ENCODE data around the gene PCP4. TPM values are rescaled to one million over a fixed set of nuclear protein-coding genes. Genes with fewer than 3 reads are reported as not detected.

PCP4 gene
- polyA plus RNA-seq, 3 donors = 11.3 to 13.7 (median 12.6) TPM

GRCh38 chr21:39900911-39901310 is 33.7 kb downstream of the PCP4 start:
- DNase-seq (ENCODE audit: extremely low read depth in 1 of 11, low read depth in 9 of 11, low spot score in 4 of 11) = peak in 5 of 11 donors; percentile 12 to 32 (median 24)

DNA sequence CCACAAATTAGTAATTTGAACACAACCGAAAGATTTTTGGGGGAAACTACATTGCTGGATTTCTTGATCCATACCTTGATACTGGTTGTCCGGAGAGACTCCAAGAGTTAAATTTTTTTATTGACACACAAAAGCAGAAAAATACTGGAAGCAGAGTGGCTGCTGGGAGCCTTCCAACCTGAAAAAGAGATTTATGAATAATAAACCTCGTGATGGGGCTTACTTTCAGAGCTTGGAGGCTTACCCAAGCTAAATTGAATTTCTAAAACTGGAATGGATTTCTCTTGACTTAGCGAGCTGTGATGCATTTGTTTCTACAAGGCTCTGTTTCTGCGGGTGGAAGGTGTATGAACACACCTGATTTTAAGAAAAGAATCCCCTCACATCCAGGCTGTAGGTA is 35.7 kb downstream of the PCP4 start:
- no peak for DNase-seq (ENCODE audit: extremely low read depth in 1 of 11, low read depth in 9 of 11, low spot score in 4 of 11)

- DNase-seq (ENCODE audit: extremely low read depth in 1 of 11, low read depth in 9 of 11, low spot score in 4 of 11) = no peak
These were observed 37.2 kb downstream of the PCP4 start for GRCh38 chr21:39904457-39904856.

DNA sequence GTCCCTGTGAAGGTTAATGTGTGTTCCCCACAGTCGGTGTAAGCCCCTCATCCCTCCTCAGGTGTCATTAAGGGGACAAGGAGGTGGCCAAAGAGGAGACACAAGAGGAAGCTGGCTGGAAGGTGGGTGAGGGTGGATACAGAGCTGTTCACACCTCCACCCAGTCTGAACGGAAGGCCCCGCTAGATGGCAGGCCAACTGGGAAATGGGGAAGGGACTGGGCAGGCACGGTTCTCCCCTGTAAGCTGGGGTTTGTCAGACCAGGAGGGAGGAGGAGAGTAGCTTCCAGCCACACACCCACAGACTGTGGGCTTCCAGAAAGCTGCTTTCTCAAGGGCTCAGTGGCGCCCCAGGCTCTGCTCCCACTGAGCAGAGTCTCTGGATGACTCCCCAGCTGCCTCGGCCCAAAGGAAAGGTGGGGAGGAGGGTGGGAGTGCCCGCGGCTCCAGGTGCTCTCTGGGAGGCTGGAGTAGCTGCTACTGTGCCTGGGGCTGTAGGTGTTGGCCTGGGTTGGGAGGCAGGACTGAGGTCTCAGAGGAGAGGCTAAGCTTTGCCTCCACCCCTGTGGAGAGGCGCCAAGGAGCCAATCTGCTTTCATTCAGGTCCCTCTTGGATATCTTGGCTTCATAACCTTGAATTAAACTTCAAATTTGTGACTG is 41.2 kb downstream of the PCP4 start:
- no peak for DNase-seq (ENCODE audit: extremely low read depth in 1 of 11, low read depth in 9 of 11, low spot score in 4 of 11)

DNA sequence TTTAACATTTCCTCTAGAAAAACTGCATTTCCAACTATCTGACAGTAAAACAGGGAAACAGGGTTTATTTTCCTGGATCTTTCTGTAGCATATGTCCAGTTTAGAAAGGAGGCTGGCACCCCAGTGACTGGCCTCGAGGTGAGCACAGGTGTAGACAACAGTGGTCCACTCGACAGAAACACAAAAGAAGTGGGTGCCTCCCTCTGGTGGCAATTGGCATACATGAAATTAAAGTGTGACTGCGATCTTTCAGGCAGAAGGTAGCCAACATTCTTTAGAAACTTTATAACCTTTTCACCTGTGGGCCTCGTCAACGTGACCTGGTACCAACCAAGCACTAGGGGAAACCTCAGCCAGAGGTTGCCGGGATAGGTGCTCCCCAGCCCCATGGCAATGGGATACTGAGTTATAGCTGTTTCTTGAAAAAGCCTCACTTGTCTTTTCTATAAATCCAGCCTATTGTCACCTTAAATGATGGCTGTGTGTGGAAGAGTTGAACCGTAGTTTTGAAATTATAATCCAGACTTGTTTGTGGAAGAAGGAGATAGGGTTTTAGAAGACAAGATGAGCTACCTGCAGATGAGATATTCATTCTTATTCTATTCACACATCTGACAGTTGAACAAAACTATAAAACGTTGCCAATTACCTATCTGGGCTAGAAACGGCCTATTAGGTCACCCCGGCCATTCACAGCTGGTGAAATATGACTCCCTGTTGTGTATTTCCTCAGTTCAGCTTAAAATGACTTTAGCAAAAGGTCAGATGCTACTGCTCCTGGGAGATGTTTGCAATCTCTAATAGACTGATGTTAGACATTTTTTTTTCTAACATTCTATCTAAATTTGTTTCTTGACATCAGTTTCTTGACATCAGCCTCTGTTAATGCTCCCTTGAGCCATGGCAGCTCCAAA is 44.3 kb downstream of the PCP4 start:
- DNase-seq (ENCODE audit: extremely low read depth in 1 of 11, low read depth in 9 of 11, low spot score in 4 of 11) = peak in 2 of 11 donors; percentile 11 to 13

- DNase-seq (ENCODE audit: extremely low read depth in 1 of 11, low read depth in 9 of 11, low spot score in 4 of 11) = no peak
These were observed 46.6 kb downstream of the PCP4 start for GRCh38 chr21:39913706-39914305.

- no peak for DNase-seq (ENCODE audit: extremely low read depth in 1 of 11, low read depth in 9 of 11, low spot score in 4 of 11)
These were observed 48.6 kb downstream of the PCP4 start for GRCh38 chr21:39915881-39916280.

DNA sequence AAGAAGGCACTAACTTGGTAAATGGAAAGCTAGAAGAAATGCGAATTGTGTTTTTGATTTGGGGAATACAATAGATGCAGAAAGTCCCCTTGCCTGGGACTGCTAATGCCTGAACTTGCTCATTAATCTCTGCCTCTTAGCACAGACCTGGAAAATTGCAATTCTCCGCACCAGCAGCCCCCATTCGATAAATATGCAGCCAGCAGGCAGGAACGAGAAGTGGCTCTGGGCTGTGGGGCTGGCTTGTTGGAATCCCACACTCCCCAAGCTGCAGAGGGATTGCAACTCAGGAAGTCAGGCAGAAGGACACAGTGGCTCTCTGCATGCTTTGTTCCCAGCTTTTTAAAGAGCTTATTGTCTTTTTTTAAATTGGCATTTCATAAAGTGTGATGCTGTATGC is 51.3 kb downstream of the PCP4 start:
- DNase-seq (ENCODE audit: extremely low read depth in 1 of 11, low read depth in 9 of 11, low spot score in 4 of 11) = no peak

DNA sequence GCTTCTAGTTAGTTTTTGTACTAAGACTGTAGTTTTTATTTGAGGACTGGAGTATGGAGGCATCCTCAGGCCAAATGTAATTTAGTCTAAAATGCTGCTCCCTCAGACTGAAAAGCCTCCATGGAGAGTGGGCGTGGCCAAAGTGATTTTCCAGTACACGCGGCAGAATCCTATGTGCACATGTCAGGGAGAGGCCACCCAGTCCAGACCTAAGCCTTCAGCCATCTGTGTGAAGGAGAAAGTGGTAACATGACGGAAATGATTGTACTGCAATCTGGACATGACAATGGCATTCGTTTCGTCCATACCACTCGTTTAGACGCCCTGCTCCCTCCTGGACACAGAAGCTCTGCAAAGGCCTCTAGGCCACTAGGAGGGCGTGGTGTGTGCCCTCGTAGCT is 56.2 kb downstream of the PCP4 start:
- no peak for DNase-seq (ENCODE audit: extremely low read depth in 1 of 11, low read depth in 9 of 11, low spot score in 4 of 11)

DNA sequence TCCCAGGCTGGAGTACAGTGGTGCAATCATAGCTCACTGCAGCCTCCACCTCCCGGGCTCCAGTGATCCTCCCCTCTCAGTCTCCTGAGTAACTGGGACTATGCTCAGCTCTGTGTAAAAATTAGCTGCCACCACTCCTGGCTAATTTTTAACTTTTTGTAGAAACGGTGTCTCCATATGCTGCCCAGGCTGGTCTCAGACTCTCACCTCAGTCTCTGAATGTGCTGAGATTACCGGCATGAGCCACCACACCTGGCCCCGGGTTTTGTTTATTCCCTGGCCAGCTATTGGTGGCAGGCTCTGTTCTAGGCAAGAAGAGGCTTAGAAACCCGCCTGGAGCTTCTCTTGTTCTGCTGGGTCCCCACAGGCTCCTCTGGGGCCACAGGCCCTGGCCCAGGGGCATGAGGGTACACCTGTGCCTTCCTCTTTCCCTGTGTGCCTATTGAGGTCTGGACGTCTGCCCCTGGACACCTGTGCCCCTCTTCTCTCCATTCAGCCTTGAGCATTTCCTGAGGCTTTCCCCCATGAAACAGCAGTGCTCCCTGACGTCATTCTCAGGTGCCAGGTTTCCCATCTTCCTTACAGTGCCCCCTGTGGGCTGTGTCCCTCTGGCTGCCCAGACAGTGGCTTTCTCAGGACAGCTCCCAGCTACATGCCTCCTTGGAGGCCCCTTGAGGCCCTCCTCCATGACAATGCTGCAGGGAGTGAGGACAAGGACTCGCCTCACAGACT is 57.5 kb downstream of the PCP4 start:
- DNase-seq (ENCODE audit: extremely low read depth in 1 of 11, low read depth in 9 of 11, low spot score in 4 of 11) = no peak

- DNase-seq (ENCODE audit: extremely low read depth in 1 of 11, low read depth in 9 of 11, low spot score in 4 of 11) = no peak
These were observed 60.2 kb downstream of the PCP4 start for GRCh38 chr21:39927304-39927886.

- no peak for DNase-seq (ENCODE audit: extremely low read depth in 1 of 11, low read depth in 9 of 11, low spot score in 4 of 11)
These were observed 65.1 kb downstream of the PCP4 start for GRCh38 chr21:39932335-39932734.

DNA sequence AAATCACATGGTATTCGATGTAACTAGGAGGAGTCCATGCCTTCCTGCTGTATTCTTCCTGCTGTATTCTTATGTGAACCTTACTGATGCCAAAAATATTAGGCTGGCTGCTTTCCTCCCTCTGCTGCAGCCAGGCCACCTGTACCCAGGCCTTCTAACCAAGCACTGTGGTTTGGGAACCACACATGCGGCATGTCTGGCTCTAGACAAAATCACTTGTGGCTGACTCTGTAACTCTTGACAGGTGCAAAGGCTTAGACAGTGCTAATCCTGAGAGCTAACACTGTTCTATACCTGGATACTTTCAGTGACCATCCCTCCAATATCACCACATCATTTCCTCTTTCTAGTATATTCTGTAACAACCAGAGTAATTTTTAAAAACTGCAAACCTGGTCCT is 67.7 kb downstream of the PCP4 start:
- DNase-seq (ENCODE audit: extremely low read depth in 1 of 11, low read depth in 9 of 11, low spot score in 4 of 11) = no peak

DNA sequence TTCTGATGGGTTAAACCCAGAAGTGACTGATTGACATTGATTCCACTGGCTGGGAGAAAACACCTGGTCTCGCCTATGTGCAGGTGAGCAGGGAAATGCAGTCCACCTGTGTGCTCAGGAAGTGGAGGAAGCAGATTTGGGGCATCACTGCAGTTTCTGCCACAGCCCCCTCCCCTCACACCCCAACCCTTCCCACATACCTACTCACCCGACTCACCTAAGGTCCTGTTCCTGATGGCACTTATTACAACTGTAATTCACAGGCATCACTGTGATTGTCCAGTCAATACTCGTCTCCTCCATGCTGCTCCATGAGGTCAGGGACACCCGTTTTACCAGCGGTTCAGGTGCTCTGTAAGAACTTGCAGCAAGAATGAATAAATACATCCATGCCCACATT is 68.5 kb downstream of the PCP4 start:
- DNase-seq (ENCODE audit: extremely low read depth in 1 of 11, low read depth in 9 of 11, low spot score in 4 of 11) = no peak

GRCh38 chr21:39938086-39938625 is 70.9 kb downstream of the PCP4 start:
- DNase-seq (ENCODE audit: extremely low read depth in 1 of 11, low read depth in 9 of 11, low spot score in 4 of 11) = peak in 1 of 11 donors; percentile 9

- DNase-seq (ENCODE audit: extremely low read depth in 1 of 11, low read depth in 9 of 11, low spot score in 4 of 11) = no peak
These were observed 79.0 kb downstream of the PCP4 start for GRCh38 chr21:39946199-39946598.

DNA sequence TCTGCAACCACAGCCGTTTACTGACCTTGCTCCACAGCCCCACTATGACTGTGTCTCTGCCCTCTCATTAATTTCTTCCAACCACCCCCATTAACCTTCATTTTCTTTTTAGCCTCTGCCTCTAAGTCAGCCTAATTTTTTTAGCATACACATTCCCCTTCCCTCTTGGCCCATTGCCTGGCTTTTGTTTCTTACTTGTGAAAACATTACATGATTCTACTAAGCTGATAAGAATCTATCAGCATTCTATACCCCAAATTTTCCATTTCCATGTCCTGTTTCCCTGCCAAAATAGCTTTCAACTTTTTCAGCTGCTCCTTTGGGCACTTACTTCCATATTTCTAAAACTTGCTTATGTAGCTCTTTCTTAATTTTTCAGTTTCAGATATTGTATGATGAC is 79.8 kb downstream of the PCP4 start:
- DNase-seq (ENCODE audit: extremely low read depth in 1 of 11, low read depth in 9 of 11, low spot score in 4 of 11) = peak in 1 of 11 donors; percentile 32

- DNase-seq (ENCODE audit: extremely low read depth in 1 of 11, low read depth in 9 of 11, low spot score in 4 of 11) = no peak
These were observed 84.2 kb downstream of the PCP4 start for GRCh38 chr21:39951183-39952101.

All from renal cortex interstitium (tissue), 11 donors.